Sigmoid colon (tissue), 4 donors: ENCODE measurements around the gene CAPRIN1.

Experiments
- CTCF ChIP-seq, 4 experiments: fragments of 450-650 bp in 3 of 4; fragments of 200-600 bp in 1 of 4; IDR thresholded peaks; one replicate each; pipeline ENCODE4 v1.5.1; 2016 to 2019; ENCODE audit warnings: antibody characterized with exemption in 4 of 4, mild to moderate bottlenecking in 3 of 4, moderate library complexity in 2 of 4
- EP300 ChIP-seq, 4 donors: sonication (generic); formaldehyde crosslinking; IDR thresholded peaks; one replicate each; pipeline ENCODE4 v1.6.1; 2017; ENCODE audit warnings: antibody characterized with exemption in 4 of 4

- no peak for TF ChIP-seq CTCF (IDR thresholded peaks at IDR 0.05)
- TF ChIP-seq EP300 (IDR thresholded peaks at IDR 0.05) = no peak
Measured at GRCh38 chr11:34140149-34140548, 88.6 kb downstream of the CAPRIN1 start.
